Measurements from ENCODE around the gene METTL21A. TPM values are rescaled to one million over a fixed set of nuclear protein-coding genes. Genes with fewer than 3 reads are reported as not detected.

The METTL21A gene
- total and polyA plus RNA-seq, 9 of the 15 experiments (the other 6 are each of a cell fraction or from before 2014, with no cell fraction given), result 9.1 to 46.5 (median 37.4) TPM

DNA sequence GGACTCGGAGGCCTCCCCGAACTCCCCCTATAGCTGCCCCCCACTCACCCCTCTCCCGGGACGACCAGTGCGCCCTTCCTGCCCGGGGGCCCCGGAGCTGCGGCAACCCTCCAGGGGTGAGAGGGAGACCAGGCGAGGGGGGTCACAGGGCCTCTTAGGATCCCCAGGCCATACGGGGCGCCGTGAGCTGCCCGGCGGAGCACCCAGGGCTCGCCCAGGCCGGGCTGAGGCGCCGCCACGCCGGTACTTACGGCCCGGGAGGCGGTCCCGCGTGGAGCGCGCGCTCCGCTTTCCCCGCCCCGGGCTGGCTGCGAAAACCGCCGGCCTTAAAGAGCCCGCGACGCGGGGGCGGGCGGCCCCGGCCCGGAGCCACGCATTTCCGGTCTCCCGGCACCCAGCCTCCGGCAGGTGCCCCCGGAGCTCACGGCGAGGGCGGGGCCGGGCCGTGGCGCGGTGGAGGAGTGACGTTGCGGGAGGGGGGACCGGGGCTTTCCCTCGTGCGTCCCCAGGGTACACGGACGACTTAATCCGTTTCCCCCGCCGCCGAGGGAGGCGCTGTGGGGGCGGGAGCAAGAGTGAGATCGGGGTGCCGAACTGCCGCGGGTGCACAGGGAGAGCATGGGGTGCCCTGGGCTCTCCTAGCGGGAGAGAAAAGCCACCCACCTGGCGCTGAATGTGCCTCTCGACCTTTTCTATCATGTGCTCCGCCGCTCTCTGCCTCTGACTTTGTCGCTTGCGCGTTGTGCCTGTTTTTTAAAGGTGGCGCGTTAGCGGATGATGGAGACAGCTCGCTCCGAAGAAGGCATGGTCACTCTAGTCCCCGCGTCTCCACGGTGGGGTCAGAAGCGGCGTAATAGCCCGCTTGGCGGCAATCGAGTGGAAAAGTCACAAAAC lies at the start of gene METTL21A (continued):
- TF ChIP-seq, protein P1, sequence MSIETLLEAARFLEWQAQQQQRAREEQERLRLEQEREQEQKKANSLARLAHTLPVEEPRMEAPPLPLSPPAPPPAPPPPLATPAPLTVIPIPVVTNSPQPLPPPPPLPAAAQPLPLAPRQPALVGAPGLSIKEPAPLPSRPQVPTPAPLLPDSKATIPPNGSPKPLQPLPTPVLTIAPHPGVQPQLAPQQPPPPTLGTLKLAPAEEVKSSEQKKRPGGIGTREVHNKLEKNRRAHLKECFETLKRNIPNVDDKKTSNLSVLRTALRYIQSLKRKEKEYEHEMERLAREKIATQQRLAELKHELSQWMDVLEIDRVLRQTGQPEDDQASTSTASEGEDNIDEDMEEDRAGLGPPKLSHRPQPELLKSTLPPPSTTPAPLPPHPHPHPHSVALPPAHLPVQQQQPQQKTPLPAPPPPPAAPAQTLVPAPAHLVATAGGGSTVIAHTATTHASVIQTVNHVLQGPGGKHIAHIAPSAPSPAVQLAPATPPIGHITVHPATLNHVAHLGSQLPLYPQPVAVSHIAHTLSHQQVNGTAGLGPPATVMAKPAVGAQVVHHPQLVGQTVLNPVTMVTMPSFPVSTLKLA (conservative IDR thresholded peaks at IDR 0.05), result peak; percentile 71 to 87; a peak in 3 of 4 replicates
- peak; percentile 84 for TF ChIP-seq EGR1 (conservative IDR thresholded peaks at IDR 0.05)
- no peak for TF ChIP-seq ZNF133 (CRISPR knock-in tag; IDR thresholded peaks at IDR 0.05)
- TF ChIP-seq GABPA (tag; conservative IDR thresholded peaks at IDR 0.05; ENCODE audit: low read depth), result peak; percentile 91
- no peak for TF ChIP-seq ILF3 (IDR thresholded peaks at IDR 0.05; ENCODE audit: borderline replicate concordance)
- TF ChIP-seq, protein P2, sequence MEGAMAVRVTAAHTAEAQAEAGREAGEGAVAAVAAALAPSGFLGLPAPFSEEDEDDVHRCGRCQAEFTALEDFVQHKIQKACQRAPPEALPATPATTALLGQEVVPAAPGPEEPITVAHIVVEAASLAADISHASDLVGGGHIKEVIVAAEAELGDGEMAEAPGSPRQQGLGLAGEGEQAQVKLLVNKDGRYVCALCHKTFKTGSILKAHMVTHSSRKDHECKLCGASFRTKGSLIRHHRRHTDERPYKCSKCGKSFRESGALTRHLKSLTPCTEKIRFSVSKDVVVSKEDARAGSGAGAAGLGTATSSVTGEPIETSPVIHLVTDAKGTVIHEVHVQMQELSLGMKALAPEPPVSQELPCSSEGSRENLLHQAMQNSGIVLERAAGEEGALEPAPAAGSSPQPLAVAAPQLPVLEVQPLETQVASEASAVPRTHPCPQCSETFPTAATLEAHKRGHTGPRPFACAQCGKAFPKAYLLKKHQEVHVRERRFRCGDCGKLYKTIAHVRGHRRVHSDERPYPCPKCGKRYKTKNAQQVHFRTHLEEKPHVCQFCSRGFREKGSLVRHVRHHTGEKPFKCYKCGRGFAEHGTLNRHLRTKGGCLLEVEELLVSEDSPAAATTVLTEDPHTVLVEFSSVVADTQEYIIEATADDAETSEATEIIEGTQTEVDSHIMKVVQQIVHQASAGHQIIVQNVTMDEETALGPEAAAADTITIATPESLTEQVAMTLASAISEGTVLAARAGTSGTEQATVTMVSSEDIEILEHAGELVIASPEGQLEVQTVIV (CRISPR knock-in tag; IDR thresholded peaks at IDR 0.05; ENCODE audit: borderline replicate concordance), result no peak
- no peak for TF ChIP-seq CCAR2 (IDR thresholded peaks at IDR 0.05; ENCODE audit: low read depth, low read length)
- no peak for TF ChIP-seq RBM17 (IDR thresholded peaks at IDR 0.05; ENCODE audit: borderline replicate concordance, low read depth, low read length)
- TF ChIP-seq, protein P3, sequence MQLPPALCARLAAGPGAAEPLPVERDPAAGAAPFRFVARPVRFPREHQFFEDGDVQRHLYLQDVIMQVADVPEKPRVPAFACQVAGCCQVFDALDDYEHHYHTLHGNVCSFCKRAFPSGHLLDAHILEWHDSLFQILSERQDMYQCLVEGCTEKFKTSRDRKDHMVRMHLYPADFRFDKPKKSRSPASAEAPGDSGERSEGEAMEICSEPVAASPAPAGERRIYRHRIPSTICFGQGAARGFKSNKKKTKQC (CRISPR knock-in tag; IDR thresholded peaks at IDR 0.05), result 0 out of 2 replicates have a peak, but pooled peaks have one; percentile 34
- no peak for TF ChIP-seq SIX5 (IDR thresholded peaks at IDR 0.05; ENCODE audit: borderline replicate concordance in 1 of 2, insufficient read depth in 1 of 2, low read depth in 1 of 2, low read length in 2 of 2)
- TF ChIP-seq, protein P4, sequence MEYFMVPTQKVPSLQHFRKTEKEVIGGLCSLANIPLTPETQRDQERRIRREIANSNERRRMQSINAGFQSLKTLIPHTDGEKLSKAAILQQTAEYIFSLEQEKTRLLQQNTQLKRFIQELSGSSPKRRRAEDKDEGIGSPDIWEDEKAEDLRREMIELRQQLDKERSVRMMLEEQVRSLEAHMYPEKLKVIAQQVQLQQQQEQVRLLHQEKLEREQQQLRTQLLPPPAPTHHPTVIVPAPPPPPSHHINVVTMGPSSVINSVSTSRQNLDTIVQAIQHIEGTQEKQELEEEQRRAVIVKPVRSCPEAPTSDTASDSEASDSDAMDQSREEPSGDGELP (CRISPR knock-in tag; IDR thresholded peaks at IDR 0.05; ENCODE audit: borderline replicate concordance), result peak; percentile 52; the same call in 1 of the 2 replicates
- TF ChIP-seq KAT7 (CRISPR knock-in tag; IDR thresholded peaks at IDR 0.05; ENCODE audit: borderline replicate concordance), result peak; percentile 64; the same call in 1 of the 2 replicates
- no peak; the same call in 1 of the 2 replicates for TF ChIP-seq KLF16 (IDR thresholded peaks at IDR 0.05)
- TF ChIP-seq CREB1 (IDR thresholded peaks at IDR 0.05), result peak; percentile 82
- peak; percentile 84 for TF ChIP-seq CREB1 (CRISPR knock-in tag; IDR thresholded peaks at IDR 0.05)
- no peak for TF ChIP-seq MTA2 (IDR thresholded peaks at IDR 0.05; ENCODE audit: low read depth)
- peak; percentile 76 for TF ChIP-seq SAFB (IDR thresholded peaks at IDR 0.05; ENCODE audit: borderline replicate concordance, low read depth, low read length)
- no peak for TF ChIP-seq NBN (IDR thresholded peaks at IDR 0.05; ENCODE audit: low read depth)
- TF ChIP-seq SMARCC2 (IDR thresholded peaks at IDR 0.05; ENCODE audit: low read depth), result no peak
- TF ChIP-seq ARHGAP35 (IDR thresholded peaks at IDR 0.05; ENCODE audit: partially characterized antibody), result no peak
- TF ChIP-seq ZNF75A (CRISPR knock-in tag; IDR thresholded peaks at IDR 0.05), result no peak
- TF ChIP-seq ZBTB8A (IDR thresholded peaks at IDR 0.05; ENCODE audit: partially characterized antibody), result no peak

Data from K562 (cell line).